ENCODE results near the gene DDX5.

The DDX5 gene

DNA sequence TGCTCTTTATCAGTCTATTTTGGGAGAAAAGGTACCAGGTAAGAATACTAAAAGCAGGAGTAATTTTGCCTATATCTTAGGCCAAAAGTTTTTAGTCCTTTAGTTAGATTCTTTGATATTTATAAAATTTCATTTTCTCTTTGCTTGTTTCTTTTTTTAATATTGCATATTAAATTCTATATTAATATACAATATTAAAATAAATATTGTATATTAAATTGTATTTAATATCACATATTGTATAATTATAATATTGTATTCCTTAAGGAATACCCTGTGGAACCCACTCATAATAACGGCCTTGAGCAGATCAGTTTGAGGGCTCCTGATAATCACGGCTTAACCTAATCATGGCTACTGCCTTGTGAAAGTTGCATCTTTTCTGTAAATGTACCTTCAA, 2.6 kb upstream of the DDX5 start:
- Histone ChIP-seq H3K4me3 (ENCODE audit: low read length) (peak overlapping the region; percentile 93), H3K36me3 (ENCODE audit: control insufficient read depth, insufficient read depth, low read length, severe bottlenecking) (peaks cover 55% of the 10 kb centered on the region), H3K27me3 (replicated peaks; ENCODE audit: control insufficient read depth, insufficient read depth, low read length) (no peaks in the 10 kb centered on the region), H3K4me1 (ENCODE audit: control insufficient read depth, insufficient read depth, low read length) (peaks cover 16% of the 10 kb centered on the region), H3K9me3 (ENCODE audit: control insufficient read depth, low read length) (no peaks in the 10 kb centered on the region), H3K9ac (ENCODE audit: low read length) (peak overlapping the region; percentile 100)
- no peak for DNase-seq (ENCODE audit: low read depth)

DNA sequence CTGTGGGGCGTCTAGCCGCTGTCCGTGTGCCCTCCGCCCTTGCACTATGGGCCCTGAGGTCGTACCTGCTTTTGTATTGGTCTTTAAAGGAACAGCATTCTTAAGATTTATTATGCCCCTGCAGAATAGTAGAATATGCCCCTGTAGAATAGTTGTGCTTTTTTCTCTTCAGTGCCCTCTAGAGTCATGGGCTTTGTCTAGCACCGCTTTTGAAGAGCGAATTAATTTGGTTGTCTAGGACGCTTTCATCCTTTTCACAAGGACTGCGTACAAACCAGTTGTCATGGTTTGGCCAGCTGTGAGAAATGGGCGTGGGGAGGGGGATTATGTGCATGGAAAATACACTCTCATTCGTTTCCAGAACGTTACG, 1.3 kb upstream of the DDX5 start:
- H3K27me3 ChIP-seq (replicated peaks; ENCODE audit: control insufficient read depth, insufficient read depth, low read length): no peaks in the 10 kb centered on the region
- peak overlapping the region; percentile 100 for H3K9ac ChIP-seq (ENCODE audit: low read length)
- peaks cover 55% of the 10 kb centered on the region for H3K36me3 ChIP-seq (ENCODE audit: control insufficient read depth, insufficient read depth, low read length, severe bottlenecking)

DNA sequence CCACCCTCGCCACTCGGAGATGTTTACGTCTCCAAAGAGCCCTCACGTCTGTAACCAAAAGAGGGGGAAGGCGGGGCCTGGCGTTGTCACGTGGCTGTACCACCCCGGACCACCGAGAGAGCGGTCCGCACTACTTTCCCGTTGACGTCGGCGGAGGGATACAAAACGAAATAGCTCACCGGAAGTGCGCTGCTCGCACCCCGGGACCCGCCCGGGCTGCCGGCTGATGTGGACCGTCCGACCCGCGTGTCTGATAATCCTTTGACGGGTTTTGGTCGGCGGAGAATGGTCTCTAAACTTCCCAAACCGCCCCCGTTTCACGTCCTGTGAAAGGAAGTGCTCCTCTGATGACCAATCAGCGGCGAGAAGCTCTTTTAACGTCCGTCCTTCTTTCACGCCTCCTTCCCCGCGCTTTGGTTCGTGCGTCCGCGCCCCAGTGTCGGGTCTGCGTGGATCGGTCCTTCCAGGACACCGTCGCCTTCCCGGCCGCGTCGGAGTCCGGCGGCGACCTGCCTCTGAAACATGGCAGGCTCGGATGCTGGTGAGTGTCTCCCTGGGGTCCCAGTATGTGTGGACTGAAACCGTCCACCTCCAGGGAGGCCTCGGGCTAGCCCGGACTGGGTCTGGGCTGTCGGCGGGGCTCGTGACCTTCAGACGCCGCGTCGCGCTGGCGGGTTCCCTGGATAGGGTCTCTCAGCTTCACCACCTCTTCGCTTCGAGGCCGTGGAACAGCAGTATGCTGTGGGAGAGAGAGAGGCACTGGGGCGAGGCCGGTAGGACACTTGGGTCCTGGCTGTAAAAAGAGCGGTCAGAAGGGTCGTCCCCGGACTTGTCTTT, 705 bp upstream of the DDX5 start, which contains the start of gene CEP95:
Gene CEP95, plus strand, starts transcription at position 402 of the 837 bp plus-strand sequence. Its CDS starts 121 bp downstream, at position 523.
- peaks cover 34% of the 10 kb centered on the region for H3K4me1 ChIP-seq (ENCODE audit: control insufficient read depth, insufficient read depth, low read length)
- no peaks in the 10 kb centered on the region for H3K9me3 ChIP-seq (ENCODE audit: control insufficient read depth, low read length)
- H3K9ac ChIP-seq (ENCODE audit: low read length): peak within 1 kb of the TSS; percentile 100
- H3K36me3 ChIP-seq (ENCODE audit: control insufficient read depth, insufficient read depth, low read length, severe bottlenecking): peaks cover 55% of the 10 kb centered on the region
- peak; percentile 98 for DNase-seq (ENCODE audit: low read depth)
- H3K27me3 ChIP-seq (replicated peaks; ENCODE audit: control insufficient read depth, insufficient read depth, low read length): no peaks in the 10 kb centered on the region
- peak within 1 kb of the TSS; percentile 93 for H3K4me3 ChIP-seq (ENCODE audit: low read length)

More for the DNA sequence above, 1.3 kb upstream of the DDX5 start:
- Histone ChIP-seq H3K4me3 (ENCODE audit: low read length) (peak overlapping the region; percentile 93), H3K9me3 (ENCODE audit: control insufficient read depth, low read length) (no peaks in the 10 kb centered on the region), H3K4me1 (ENCODE audit: control insufficient read depth, insufficient read depth, low read length) (peaks cover 28% of the 10 kb centered on the region)
- DNase-seq (ENCODE audit: low read depth): peak; percentile 90

DNA sequence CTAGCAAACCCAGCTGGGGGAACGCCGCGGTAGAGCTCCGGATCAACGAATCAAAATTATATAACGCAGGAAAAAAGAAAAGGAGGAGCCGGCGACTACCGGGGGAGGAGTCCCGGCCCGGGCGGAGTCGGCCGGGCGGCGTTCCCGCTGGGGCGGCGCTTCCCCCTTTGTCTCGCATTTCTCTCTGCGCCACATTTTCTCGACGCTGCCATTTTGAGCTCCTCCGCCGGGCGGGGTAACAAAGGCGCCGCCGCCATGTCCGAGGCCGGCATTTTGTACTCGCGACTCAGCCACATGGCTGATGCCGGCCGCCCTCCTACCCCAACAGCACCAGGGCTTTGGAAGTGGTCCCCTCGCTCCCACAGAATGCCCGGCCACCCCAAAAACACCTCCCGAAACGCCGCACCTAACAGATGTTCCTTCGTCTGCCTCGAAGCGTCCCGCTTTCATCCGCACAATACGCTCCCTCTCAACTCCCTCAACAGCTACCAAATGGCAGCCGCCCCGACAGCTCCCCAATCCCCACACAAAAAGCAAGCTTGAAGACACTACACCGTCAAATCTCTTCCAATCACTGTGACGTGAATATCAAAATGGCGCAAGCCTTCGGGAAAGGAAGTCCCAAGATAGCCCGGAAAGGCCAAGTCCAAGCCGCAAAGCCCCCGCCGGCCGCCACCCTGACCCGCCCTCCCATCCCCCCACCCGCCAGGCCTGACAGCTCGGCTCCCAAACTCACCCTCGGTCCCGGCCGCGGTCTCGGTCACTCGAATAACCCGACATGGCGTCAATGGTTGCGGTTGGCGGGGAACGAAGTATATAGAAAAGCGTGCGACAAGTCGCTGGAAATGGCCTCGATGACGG, 519 bp downstream of the DDX5 start:
- H3K4me3 ChIP-seq (ENCODE audit: low read length): peak overlapping the region; percentile 93
- peak; percentile 86 for DNase-seq (ENCODE audit: low read depth)
- H3K27me3 ChIP-seq (replicated peaks; ENCODE audit: control insufficient read depth, insufficient read depth, low read length): no peaks in the 10 kb centered on the region
- H3K36me3 ChIP-seq (ENCODE audit: control insufficient read depth, insufficient read depth, low read length, severe bottlenecking): peaks cover 57% of the 10 kb centered on the region
- H3K4me1 ChIP-seq (ENCODE audit: control insufficient read depth, insufficient read depth, low read length): peaks cover 47% of the 10 kb centered on the region
- no peaks in the 10 kb centered on the region for H3K9me3 ChIP-seq (ENCODE audit: control insufficient read depth, low read length)
- H3K9ac ChIP-seq (ENCODE audit: low read length): peak overlapping the region; percentile 100

DNA sequence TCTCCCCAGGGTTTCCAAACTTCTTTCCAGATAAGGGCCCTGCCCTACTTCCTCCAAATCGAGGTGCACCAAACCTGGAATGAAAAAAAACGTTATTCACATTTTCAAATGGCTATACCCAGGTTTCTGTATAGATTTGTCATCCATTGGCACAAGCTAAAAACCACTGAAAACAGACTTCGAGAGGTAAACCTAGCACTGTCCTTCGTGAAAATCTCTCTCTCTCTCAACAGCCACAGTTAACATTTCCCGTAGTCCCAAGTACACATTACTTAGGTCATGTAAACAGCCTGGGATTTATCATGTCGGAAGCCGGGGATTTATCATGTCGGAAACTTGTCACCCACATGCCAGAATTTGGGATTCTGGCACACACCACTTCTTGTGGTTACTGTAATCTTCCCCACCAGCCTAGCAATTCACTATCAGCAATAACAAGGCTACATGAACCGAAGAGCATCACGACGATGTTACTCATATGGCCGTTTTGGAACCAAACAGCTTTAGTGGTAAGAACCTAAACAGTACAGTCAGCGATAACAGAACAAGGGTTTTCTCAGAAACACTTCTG, 1.2 kb downstream of the DDX5 start:
- DNase-seq (ENCODE audit: low read depth): peak; percentile 65
- Histone ChIP-seq H3K9ac (ENCODE audit: low read length) (peak overlapping the region; percentile 100), H3K36me3 (ENCODE audit: control insufficient read depth, insufficient read depth, low read length, severe bottlenecking) (peaks cover 58% of the 10 kb centered on the region), H3K9me3 (ENCODE audit: control insufficient read depth, low read length) (no peaks in the 10 kb centered on the region), H3K4me1 (ENCODE audit: control insufficient read depth, insufficient read depth, low read length) (peaks cover 54% of the 10 kb centered on the region), H3K27me3 (replicated peaks; ENCODE audit: control insufficient read depth, insufficient read depth, low read length) (no peaks in the 10 kb centered on the region), H3K4me3 (ENCODE audit: low read length) (peak overlapping the region; percentile 93)

DNA sequence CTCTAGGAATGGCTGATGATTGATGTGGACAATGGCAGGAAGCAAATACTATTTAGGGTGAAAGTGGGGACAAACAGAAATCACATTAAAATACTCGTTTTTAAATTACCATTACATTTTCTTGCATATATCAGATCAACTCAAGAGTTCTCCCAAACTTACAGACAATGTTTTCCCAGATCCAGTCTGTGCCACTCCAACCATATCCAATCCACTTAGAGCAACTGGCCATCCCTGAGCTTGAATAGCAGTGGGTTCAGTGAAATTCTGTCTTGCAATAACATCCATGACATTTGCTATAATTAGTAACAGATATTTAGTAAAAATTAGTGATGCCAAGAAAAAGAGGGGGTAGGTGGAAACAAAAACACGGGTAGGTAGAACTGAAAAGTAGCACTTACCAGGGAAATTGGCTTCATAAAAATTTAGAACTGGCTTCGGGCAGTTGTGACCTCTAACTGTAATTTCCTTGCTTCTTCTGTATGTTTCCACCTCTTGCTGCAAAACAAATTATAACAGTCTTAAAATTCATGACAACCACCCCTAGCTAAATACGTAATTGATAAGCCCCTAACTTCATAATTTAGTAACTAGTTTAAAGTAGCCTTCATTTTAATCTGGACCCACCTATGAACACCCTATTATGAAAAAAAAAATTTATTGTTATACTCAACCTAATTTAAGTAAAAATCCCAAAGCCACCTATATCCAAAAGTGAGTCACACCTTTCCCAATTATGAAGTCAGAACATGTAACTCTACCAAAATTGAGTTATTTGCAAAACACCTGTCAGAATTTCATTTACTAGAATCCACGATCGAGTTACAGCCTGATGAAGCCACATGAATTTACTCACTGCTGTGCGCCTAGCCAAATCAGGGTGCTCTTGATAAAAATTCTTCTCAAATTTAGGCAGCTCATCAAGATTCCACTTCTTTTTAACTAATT, 2.0 kb downstream of the DDX5 start:
- Histone ChIP-seq H3K36me3 (ENCODE audit: control insufficient read depth, insufficient read depth, low read length, severe bottlenecking) (peaks cover 61% of the 10 kb centered on the region), H3K9me3 (ENCODE audit: control insufficient read depth, low read length) (no peaks in the 10 kb centered on the region), H3K9ac (ENCODE audit: low read length) (peak overlapping the region; percentile 100), H3K27me3 (replicated peaks; ENCODE audit: control insufficient read depth, insufficient read depth, low read length) (no peaks in the 10 kb centered on the region), H3K4me3 (ENCODE audit: low read length) (peak overlapping the region; percentile 93), H3K4me1 (ENCODE audit: control insufficient read depth, insufficient read depth, low read length) (peaks cover 59% of the 10 kb centered on the region)
- peak; percentile 42 for DNase-seq (ENCODE audit: low read depth)

DNA sequence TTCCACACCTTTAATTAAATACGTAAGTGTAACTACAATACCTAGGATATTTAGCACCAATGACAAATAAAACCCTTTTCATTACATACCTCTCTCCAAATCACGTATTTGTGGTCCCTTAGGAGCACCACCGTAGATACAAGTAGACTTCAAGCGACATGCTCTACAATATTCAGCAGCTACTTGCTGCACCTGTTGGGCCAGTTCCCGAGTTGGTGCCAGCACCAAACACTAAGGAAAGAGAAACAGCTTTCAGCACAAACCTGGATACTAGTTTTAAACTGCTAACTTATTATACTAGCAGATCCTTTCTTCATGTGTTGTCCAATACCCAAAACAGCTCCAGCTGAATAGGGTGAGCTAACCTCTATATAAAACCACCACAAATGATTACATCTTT, 2.7 kb downstream of the DDX5 start:
- peak overlapping the region; percentile 100 for H3K9ac ChIP-seq (ENCODE audit: low read length)
- H3K4me1 ChIP-seq (ENCODE audit: control insufficient read depth, insufficient read depth, low read length): peaks cover 61% of the 10 kb centered on the region
- no peaks in the 10 kb centered on the region for H3K27me3 ChIP-seq (replicated peaks; ENCODE audit: control insufficient read depth, insufficient read depth, low read length)
- DNase-seq (ENCODE audit: low read depth): no peak
- no peaks in the 10 kb centered on the region for H3K9me3 ChIP-seq (ENCODE audit: control insufficient read depth, low read length)
- peak overlapping the region; percentile 93 for H3K4me3 ChIP-seq (ENCODE audit: low read length)
- peaks cover 66% of the 10 kb centered on the region for H3K36me3 ChIP-seq (ENCODE audit: control insufficient read depth, insufficient read depth, low read length, severe bottlenecking)

DNA sequence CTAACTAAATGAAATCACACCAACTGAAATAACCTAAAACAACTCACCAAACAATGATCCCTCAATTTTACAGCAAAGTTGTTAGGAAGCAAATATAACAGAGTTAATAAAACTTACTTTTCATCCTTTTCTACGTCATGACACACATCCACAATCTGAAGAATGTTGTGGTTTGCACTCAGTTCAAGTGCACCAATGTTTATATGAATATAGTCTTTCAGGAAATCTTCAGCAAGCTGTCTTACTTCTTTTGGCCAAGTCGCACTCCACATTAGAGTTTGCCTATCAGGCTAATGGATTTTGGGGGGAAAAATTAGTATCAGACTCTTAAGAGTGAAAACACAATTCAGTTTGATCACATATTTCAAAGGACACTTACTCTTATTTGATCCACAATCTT, 3.3 kb downstream of the DDX5 start:
- peaks cover 63% of the 10 kb centered on the region for H3K4me1 ChIP-seq (ENCODE audit: control insufficient read depth, insufficient read depth, low read length)
- no peaks in the 10 kb centered on the region for H3K27me3 ChIP-seq (replicated peaks; ENCODE audit: control insufficient read depth, insufficient read depth, low read length)
- H3K36me3 ChIP-seq (ENCODE audit: control insufficient read depth, insufficient read depth, low read length, severe bottlenecking): peaks cover 71% of the 10 kb centered on the region
- H3K9ac ChIP-seq (ENCODE audit: low read length): peak overlapping the region; percentile 100
- H3K4me3 ChIP-seq (ENCODE audit: low read length): peak overlapping the region; percentile 93
- H3K9me3 ChIP-seq (ENCODE audit: control insufficient read depth, low read length): no peaks in the 10 kb centered on the region
- DNase-seq (ENCODE audit: low read depth): no peak

DNA sequence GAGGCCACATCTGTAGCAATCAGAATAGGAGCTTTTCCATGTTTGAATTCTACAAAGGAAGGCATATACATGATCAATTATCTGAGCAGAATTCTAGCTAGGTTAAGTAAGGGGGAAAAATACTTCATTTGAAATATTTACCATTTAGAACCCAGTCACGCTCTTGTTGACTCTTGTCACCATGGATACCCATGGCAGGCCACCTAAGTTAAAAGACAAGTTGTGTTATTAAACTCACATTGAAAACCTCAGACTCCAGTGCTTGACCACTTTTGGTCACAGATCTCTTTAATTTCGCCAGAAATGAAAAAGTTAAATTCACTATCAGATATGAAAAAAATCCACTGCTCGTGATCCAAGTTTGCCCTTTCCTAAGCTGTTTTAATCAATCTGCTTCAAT, 4.1 kb downstream of the DDX5 start:
- H3K9ac ChIP-seq (ENCODE audit: low read length): peak overlapping the region; percentile 100
- H3K27me3 ChIP-seq (replicated peaks; ENCODE audit: control insufficient read depth, insufficient read depth, low read length): no peaks in the 10 kb centered on the region
- DNase-seq (ENCODE audit: low read depth): no peak
- H3K4me3 ChIP-seq (ENCODE audit: low read length): peak overlapping the region; percentile 93
- H3K4me1 ChIP-seq (ENCODE audit: control insufficient read depth, insufficient read depth, low read length): peaks cover 71% of the 10 kb centered on the region
- H3K9me3 ChIP-seq (ENCODE audit: control insufficient read depth, low read length): no peaks in the 10 kb centered on the region
- peaks cover 75% of the 10 kb centered on the region for H3K36me3 ChIP-seq (ENCODE audit: control insufficient read depth, insufficient read depth, low read length, severe bottlenecking)
